GM19438 (cell line): Measurements from ENCODE around the gene TEX38.
A peak's percentile ranks its signal among the peaks of the same experiment; 100 is the strongest.
"Not testable (repeated sequence)": the region's sequence is repeated elsewhere in the genome, so short reads cannot be mapped to it uniquely, and the experiment has no call there.

Source experiments
- ATAC-seq: cut with Tn5 transposase; IDR thresholded peaks from one replicate; pipeline ENCODE4 v1.9.1; 2021; ENCODE audit warnings: low read depth; ENCODE audit not compliant: unreplicated experiment

TEX38 gene

DNA sequence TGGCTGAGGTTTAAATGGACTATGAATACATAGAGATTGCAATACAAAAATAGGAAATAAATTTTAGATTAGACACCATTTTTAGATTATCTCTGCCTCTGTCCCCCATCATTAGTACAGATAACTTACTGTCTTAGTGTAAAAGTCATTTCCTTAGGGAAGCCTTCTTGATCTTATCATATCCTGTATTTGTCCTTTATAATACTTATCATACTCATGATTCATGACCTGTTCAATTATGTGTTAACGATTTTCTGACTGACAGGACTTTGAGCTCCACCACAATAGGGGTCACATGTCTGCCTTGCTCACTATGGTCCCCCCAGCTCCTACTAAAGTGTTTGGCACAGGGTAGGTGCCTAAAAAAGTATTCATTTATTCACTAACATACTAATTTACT lies 14.6 kb downstream of the TEX38 start:
- ATAC-seq: no peak

DNA sequence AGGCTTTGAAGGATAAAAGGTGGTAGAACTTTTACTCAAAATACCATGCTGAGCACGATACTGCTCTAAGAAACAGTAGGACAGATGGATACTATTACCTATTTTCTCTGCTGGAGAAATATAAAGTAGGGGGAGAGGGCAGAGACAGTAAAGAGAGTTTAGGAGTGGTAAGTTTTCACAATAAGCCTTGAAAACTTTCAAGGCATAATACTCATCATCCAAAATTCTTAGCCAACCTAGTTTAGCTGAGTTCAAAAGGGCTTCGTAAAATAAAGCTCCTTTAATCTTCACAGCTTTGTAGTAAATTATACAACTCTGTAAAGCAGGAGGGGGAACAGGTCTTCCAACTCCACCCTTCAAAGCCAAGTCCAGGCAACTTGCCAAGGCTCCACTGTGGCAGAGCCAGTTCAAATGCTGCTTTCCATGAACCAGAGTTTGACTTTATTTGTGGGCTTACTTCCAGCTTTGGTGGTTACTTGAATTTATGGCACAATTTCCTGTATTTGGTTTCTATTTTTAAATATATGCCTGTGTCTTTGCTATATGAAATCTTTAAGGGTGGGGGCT lies 15.5 kb downstream of the TEX38 start:
- no peak for ATAC-seq

DNA sequence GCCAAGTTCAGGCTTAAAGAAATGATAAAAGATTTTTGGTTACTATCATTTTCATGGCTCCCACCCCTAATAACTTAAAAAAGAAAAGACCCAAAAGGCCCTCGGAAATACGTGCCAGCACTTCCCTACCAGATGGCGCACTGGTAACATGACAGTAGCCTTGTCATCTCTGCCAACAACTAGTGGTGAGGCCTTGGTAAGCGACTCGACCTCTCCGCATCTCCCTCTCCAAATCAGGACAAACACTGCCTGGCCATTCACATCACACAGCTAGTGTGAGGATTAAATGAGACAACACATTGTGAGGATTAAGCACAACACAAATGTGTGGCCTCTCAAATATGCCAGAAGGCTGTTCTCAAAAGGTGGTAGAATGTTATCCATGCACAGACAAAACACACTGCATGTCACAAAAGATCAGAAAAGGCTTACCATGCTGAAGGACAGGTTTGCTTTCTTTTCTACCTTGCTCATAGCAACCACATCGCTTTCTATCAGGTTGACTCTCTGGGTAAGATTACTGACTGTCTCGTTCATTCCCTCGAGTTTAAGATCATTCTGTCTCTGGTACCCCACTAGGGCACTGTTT lies 16.4 kb downstream of the TEX38 start:
- ATAC-seq: no peak

DNA sequence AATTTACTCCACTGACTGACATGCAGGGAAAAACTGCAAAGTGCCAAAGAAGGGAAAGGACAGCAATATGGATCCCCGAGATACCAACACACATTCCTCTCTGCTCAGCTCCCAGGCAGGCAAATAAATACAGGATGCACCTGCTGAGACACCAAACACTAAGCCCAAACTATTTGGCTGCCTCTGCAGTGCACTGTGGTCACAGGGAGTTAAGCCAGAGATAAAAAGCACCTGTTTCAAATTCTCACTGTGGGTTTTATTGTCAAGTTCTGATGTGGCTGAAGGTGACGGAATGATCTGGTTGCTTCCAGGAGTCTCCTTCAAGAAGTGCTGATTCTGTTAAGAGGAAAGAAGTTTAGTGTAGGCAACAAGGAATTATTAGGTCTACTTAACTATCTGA lies 17.7 kb downstream of the TEX38 start:
- no peak for ATAC-seq

DNA sequence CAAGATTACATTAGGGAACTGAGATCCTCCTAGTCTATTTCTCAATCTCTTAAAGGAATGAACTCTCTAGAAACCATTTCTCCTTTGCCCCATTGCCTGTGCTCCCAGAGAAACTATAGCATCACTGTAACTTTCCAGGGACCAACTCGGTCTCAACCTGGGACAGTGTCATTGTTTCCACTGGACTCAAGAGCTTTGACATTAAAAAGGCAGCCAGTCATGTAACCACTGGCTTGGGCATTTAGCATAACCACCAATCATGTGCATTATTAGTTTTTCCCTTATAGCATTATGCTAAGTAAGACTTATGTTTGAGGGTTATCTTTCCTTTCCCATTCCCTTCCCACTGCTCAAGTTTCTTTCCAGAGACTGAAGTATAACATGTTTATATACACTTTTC lies 18.2 kb downstream of the TEX38 start:
- no peak for ATAC-seq

DNA sequence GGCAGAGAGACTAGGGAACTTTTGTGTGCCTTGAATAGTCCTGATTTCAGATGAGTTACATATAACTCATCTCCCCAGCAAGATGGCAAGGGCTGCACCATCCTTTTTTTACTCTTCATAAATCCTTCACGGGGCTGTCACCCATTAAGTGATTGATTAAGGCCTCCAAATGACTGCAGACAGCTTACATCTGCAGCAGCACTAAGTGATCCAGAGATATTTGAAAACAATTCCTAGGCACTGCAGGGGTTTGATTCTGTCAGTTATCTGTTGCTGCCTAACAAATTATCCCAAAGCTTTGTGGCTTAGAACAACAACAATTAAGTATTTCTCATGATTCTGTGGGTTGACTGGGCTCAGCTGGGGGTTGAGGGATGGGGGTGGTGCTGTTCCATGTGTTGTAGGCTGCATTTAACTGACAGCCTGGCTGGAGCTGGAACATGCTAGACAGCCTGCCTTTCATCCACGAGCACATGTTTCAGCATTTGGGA lies 19.3 kb downstream of the TEX38 start:
- ATAC-seq: no peak

DNA sequence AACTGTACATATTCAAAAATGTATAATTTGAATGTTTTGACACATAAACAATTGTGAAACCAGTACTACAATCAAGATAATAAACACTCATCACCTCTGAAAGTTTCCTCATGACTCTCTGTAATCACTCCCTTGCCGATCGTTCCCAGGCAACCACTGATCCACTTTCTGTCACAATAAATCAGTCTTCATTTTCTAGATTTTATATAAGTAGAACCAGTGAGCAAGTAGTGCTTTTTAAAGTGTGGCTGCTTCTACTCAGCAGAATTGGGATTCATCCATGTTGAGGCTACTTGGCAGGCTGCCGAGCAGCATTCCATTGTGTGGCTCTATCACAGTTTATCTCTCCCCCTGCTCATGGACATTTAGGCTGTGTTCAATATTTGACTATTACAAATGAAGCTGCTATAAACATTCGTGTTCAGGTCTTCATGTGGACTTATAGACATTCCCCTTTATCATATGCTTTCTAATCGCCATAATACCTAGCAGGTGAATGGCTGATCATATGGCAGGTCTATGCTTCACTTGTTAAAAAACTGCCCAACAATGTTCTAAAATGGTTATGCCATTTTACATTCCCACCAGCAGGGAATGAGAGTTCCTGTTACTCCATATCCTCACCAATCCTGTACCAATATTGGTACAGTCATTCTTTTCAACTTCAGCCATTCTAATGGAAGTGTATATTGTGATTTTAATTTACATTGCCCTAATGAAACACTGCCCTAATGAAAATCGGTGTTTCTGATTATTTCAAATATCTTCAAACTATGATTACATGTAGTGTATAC lies 20.5 kb downstream of the TEX38 start:
- ATAC-seq: no peak

DNA sequence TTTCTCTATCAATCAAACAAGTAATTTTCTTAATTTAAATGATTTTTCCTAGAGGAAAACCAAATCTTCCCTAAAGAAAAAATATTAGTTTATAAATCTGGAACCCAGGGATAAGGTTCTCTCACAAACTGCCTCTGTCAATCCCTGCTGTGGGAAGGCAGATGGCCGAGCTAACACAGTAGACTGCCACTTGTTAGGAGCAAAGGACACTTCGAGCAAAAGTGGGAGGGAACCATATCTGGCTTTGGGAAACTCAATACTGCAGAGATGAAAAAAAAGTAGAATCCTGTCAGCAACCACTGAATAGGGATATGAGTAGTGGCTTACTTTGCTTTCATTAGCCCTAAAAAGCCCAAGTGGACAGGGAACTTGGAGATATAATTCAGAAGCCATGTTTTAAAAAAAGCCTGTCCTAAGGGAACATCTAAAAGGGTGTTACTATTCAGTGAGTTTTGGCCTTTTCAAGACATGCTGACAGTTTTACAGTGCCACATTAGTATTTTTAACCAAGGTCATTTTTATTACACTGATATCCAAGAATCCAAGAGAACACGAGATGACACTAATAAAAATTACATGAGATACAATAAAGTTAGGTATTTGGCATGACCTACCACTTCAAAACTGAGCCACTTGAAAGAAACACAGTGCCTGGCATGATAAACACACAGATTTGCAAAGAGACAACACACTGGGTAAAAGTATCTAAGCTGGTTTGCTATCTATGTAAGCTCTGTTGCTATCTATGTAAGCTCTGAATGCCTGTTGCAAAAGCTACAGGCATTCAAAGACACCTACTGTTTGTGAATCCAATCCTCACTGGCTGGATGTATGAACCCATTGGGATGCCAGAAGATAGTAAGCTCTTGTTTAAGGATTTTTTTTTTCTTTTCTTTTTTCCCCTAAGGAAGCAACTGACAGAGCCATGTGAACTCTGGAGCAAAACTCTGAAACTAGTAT lies 21.4 kb downstream of the TEX38 start:
- no peak for ATAC-seq

DNA sequence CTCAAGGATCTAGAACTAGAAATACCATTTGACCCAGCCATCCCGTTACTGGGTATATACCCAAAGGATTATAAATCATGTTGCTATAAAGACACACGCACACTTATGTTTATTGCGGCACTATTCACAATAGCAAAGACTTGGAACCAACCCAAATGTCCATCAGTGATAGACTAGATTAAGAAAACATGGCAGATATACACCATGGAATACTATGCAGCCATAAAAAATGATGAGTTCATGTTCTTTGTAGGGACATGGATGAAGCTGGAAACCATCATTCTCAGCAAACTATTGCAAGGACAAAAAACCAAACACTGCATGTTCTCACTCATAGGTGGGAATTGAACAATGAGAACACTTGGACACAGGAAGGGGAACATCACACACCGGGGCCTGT lies 23.0 kb downstream of the TEX38 start:
- not testable (repeated sequence) for ATAC-seq

DNA sequence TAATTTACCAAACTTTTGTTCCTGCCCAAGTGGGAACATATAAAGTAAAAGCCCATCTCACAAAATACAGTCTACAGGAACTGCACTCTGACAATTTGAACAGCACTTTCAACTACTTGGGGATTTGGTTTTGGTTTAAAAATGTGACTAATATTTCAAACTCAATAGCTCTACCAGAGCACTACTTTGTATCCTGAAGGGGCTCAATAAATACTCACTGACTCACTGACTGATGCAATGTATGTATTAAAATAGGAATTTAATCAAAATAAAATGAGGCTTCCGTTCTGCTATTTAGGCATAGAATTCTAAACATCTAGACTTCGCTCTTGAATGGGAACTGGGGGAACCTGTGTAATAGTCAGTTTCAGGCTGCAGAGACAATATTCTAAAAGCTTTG lies 25.4 kb downstream of the TEX38 start:
- ATAC-seq: no peak

DNA sequence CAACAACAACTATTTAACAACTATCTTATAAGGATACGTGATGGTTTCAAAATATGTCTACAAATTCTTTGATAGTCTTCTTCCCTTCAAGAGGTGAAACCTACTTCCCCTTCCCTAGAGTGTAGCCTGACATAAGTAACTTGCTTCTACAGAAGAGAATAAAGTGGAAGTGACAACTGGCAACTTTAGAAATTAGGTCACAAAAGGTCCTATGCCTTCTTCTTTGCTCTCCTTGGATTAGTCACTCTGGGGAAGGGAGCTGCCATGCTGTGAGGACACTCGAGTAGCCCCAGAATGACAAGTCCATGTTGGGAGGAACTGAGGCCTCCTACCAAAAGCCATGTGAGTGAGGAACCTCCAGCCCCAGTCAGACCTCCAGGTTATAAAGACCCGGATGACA lies 28.0 kb downstream of the TEX38 start:
- no peak for ATAC-seq

DNA sequence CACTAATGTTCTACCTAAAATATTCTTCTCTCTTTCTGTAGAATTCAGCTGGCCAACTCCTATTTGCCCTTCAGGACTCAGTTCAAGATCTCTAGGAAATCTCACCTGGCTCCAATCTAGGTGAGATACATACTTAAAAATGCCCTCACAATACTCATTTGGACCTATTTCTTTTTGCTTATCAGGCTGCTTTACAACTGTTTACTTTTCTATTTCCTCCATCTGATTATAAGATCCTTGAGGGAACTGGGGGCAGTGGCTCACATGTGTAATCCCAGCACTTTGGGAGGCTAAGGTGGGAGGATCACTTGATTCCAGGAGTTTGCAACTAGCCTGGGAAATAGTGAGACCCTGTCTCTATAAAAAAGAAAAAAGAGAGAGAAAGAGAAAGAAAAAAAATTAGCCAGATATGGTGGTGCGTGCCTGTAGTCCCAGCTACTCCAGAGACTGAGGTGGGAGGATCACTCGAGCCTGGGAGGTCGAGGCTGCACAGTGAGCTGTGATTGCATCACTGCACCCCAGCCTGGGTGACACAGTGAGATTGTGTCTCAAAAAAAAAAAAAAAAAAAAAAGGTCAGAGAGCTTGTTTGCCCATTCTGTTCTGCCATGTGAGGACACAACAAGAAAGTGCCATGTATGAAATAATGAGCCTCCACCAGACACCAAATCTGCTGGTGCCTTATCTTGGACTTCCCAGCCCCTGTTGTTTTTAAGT lies 32.4 kb downstream of the TEX38 start:
- no peak for ATAC-seq

DNA sequence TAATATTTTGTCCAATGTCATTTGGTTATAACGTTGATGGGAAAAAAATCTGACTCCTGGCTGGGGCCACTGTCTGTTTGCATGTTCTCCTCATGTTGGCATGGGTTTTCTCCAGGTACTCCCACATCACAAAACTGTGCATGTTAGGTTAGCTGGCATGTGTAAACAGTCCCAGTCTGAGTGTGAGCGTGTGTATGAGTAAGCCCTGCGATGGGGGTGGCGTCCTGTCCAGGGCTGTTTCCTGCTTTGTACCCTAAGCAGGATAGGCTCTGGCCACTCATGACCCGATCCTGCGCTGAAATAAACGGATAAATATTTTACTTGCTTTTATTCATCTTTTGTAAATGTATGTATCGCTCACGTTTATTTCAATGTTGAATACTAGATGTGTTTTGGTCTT lies 33.8 kb downstream of the TEX38 start:
- no peak for ATAC-seq

DNA sequence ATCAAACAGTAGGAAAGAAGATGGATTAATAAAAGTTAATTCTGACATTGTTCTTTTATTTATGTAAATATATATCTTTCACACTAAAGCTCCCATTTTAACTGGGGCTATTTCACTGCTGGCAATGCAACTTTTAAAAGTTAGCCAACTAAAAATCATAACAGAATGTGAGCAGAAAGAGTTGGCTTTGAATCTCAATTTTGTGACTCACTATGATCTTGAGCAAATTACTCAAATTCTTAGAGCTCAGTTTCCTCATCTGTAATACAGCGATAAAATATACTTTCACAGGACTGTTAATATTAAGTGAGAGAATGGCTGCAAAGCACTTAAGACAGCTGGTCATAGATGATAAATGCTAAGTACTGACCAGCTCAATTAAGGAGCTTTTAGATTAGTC lies 36.5 kb downstream of the TEX38 start:
- no peak for ATAC-seq

DNA sequence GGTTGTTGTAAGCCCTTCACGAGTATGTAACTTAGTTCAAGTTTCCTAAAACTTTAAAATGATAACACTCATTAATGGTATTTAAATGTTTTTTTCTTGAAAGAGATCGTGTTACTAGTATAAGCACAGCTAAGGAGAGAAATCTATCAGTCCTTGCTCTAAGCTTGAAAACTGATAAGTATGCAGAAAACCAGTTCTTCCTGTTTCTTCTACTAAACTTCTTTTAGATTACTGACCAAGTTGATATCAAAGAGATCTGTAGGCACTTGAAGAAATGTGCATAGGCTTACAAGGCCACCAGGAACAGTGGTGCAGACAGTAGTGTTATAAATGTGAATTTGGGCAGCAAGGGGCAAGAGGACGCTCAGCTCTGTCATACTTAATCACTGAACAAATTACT lies 43.3 kb downstream of the TEX38 start:
- no peak for ATAC-seq

DNA sequence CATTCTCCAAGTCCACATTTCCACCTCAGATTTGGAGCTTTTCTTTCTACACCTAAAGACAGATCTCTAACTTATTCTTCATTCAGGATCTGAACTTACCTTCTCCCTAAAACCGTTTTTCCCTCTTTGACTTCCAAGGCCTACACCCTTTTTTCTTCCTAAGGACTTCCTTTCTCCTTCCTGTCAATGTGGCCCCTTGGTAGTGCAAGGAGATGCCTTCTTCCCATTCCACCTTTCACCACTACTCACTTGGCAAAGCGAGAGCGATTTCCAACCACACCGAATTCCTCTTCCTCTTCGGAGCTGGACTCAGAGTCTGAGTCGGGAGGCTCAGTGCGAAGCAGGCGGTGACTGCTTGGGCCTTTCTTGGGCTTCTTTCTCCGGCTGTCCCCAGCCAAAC lies 46.0 kb downstream of the TEX38 start:
- no peak for ATAC-seq

DNA sequence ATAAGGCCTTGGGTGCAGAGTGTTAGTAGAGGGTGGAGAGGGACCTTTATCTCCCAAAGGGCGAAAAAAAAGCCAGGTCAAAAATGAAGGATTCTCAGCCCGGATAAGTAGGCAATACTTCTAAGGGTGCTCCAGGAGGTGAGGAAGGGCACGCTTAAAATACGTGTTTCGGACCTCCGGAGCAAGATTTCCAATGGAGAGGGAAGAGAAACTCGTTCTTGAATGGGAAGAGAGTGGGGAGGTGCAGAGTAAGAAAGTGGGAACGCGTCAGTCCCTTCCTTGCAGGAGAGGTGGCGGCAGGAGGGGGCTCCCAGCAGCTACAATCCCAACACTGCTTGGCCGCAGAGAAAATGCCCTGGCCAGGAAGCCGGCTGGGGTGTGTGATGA lies 46.7 kb downstream of the TEX38 start:
- peak; percentile 4 for ATAC-seq

DNA sequence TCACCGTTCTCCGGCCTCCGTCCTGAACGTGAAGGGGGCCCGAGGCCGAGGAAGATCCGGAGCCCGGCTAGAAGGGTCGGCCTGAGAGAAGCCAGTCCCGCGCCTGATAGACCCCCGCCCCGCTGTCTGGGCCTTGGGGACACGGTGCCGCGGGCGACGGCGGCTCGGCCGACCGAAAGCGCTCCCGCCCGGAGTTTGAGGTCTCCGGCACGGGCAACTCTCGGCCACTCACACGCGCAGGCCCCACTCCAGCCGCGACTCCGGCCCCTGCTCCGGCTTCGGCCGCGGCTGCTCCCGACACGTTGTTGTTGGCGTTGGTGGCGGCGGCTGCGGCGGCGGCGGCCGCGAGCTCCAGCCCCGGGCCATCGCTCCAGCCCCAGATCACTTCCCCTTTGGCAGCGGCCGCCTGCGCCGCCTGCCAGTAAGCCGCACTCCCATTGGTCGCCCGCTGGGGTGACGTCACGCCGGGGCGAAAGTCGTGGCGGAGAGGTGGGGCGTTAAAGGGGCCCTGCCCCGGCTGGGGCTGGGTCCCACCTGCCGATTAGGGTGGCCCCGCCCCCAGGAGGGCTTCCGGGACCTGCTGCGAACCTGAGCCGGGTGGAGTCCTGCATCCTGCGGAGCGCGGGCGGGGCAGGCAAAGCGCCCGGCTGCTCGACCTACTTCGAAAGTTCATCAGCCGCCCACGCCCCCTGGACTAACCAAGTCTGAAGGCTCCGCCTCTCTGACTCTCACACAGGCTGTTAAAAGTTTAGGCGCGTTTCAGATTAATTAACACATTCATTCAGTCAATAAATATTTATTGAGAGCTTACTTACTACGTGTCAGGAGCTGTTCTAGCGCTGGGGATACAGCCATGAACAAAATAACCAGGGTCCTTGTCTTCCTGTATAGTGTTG lies 47.3 kb downstream of the TEX38 start, which contains the start of gene EFCAB14:
Gene EFCAB14, minus strand, starts transcription at position 388 of the 896 bp plus-strand sequence. CDS start 1,027 bp downstream, outside the sequence.
- ATAC-seq: peak; percentile 96

DNA sequence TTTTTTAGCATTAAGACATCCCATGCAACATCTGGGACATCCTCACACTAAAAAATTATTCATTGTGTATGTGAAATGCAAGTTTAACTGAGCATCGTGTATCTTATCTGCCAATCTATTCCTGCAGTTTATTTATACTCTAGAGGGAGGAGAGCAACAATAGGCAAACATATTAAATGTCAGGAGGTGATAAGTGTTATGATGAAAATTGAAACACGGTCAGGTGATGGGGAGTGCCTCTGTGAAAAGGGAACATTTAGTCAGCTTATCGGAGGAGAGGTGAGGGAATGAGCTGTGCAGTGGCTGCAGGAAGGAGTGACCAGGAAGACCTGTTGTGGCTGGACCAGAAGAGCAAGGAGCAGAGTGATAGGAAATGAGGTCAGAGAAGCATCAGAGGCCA lies 48.0 kb downstream of the TEX38 start:
- no peak for ATAC-seq
